Heart left ventricle (tissue), 13 donors: Measurements from ENCODE around the gene SPATA7.

Source experiments
- CTCF ChIP-seq, 12 donors: fragments of 200-600 bp; sonication (generic) in 4 of 12; IDR thresholded peaks; one replicate each; pipeline versions ENCODE4 v1.5.0 to v1.8.0; 2018 to 2022; ENCODE audit warnings: antibody characterized with exemption in 12 of 12, mild to moderate bottlenecking in 5 of 12
- POLR2A ChIP-seq, 2 donors: fragments of 450-650 bp; IDR thresholded peaks; one replicate each; pipeline ENCODE4 v1.6.1; 2017; ENCODE audit warnings: antibody characterized with exemption in 2 of 2, mild to moderate bottlenecking in 2 of 2, moderate library complexity in 2 of 2
- donor health status: ischemic (EF 13 %, LVEDD 7.1; RV severe dilation, severe dysfunction).
- donor health status: DM: no; HTN: yes; CAD: no.
- donor health status: DM: no; HTN: no; CAD: no.
- donor health status: ischemic (EF 25% LVEDD 6.9; RV normal size, moderate dysfunction).
- donor health status: ischemic (EF 25% LVEDD 5.7; RV mildly dilated, moderate dysfunction).
- donor health status: ischemic (EF 35%, LVEDD 5.7; RV mildly dilated, moderate dysfunction).
- donor health status: nonischemic (EF 11% LVEDD 7.7; RV severe dilation, severe dysfunction).
- donor health status: DM: yes; HTN: yes; CAD: no.
- donor health status: PGD.
- donor health status: ischemic (EF 29% LVEDD 5.4; RV normal size, mild dysfunction).
- donor health status: nonischemic (EF 23%, LVEDD 6.1; RV moderate dilation, normal function).

GRCh38 chr14:88420187-88420586 is 34.7 kb downstream of the SPATA7 start:
- TF ChIP-seq CTCF (IDR thresholded peaks at IDR 0.05) (no peak), POLR2A (IDR thresholded peaks at IDR 0.05) (no peak)
